Measurements from ENCODE around the gene ITPRID2. TPM values are rescaled to one million over a fixed set of nuclear protein-coding genes. Genes with fewer than 3 reads are reported as not detected.

Gene ITPRID2
- total RNA-seq = 160 TPM

DNA sequence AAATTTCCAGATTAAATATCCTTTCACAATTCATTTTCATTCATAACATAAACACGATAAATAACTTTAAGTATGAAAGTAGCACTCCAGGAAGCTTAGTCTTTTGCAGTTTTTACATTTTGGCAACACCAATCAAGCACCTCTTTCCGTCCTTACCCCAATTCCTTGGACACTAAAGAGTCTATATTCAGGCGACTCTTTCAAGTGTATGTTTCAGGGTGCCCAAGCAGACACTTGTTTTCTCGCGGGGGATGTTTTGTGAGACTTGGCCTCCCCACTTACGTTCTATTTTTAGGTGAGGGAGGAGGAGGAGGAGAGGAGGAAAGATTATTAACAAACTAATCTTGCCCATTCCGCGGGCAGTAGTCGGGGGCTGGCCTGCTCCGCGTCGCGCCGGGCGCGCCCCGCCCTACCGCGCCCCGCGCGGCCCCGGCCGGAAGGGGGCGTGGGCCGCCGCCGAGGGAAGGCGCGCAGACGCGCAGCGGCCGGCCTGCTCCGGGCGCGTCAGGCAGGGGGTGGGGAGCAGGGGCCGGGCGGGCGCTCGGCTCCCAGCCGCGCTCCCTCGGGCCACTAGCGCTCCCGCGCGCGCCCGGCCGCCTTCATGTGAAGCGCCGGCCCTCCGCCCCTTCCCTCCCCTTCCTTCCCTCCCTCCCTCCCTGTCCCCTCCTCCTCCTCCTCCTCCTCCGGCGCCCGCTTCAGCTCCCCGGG is at the start of gene ITPRID2:
Gene ITPRID2 (plus strand): TSS at position 473 of the 708 bp plus-strand sequence. CDS start 337 bp downstream, outside the sequence.

Other genes with a start within 250 kb of the ITPRID2 start
- 39.1 TPM for gene CERKL, start 234.6 kb upstream of the ITPRID2 start, total RNA-seq
- gene NEUROD1, start 211.2 kb upstream of the ITPRID2 start, total RNA-seq = 188 TPM
- gene PPP1R1C, start 94.1 kb downstream of the ITPRID2 start, total RNA-seq = 9.6 TPM